Measurements from ENCODE around the gene ISM2. TPM values are rescaled to one million over a fixed set of nuclear protein-coding genes. Genes with fewer than 3 reads are reported as not detected.

ISM2 gene
- total RNA-seq, 5 donors from 2014 or later (not counting 1 experiment from before 2014, with no cell fraction given): not detected

DNA sequence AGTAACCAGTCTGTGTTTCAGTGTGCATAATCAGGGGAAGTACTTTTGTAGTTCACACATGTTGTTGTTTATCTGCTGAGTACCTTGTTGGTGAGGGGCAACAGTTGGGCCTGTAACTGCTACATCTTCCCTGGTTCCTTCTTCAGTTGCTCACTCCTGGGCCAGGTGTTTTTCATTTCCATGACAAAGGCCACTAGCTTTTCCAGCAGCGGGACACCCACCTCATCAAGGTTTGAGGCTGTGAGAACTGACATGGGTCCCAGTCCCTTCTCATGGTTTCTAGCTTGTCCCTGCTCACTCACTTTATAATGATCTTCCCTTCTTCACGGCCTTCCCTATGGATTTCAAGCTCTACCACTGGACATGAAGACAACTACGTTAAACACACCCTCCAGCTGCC is 73.8 kb downstream of the ISM2 start:
- H3K4me1 ChIP-seq (ENCODE audit: control insufficient read depth in 1 of 2, extremely low read depth in 1 of 2, insufficient read depth in 2 of 2, low read length in 2 of 2): no peaks in the 10 kb centered on the region
- no peak overlapping the region for H3K4me3 Mint-ChIP-seq
- WGBS (ENCODE audit: insufficient coverage): 100% methylated on average over 2 of the region's 3 CpGs
- H3K27ac Mint-ChIP-seq: no peak overlapping the region
- no peaks in the 10 kb centered on the region for H3K4me1 Mint-ChIP-seq
- CTCF ChIA-PET: no interaction called here
- ATAC-seq (replicated peaks in 1 of 4) (no peak), DNase-seq (no peak)
- peaks cover 4 to 12% (median 11%) of the 10 kb centered on the region in 3 donors for H3K9me3 Mint-ChIP-seq
- no peak overlapping the region for H3K4me3 ChIP-seq (ENCODE audit: control insufficient read depth in 1 of 2, extremely low read depth in 1 of 2, low read length in 1 of 2)
- no peak overlapping the region for H3K27ac ChIP-seq (ENCODE audit: low read length)
- no peaks in the 10 kb centered on the region for H3K27me3 Mint-ChIP-seq
- POLR2A ChIA-PET: no interaction called here
- no peaks in the 10 kb centered on the region for H3K9me3 ChIP-seq
- peaks cover 19 to 76% of the 10 kb centered on the region in 2 donors for H3K36me3 ChIP-seq (ENCODE audit: control insufficient read depth in 2 of 2, extremely low read depth in 1 of 2, insufficient read depth in 1 of 2, low read length in 1 of 2)
- H3K27me3 ChIP-seq (replicated peaks in 1 of 2; ENCODE audit: control insufficient read depth in 2 of 2, extremely low read depth in 1 of 2, insufficient read depth in 2 of 2, low read length in 1 of 2): no peaks in the 10 kb centered on the region
- peaks cover 89% of the 10 kb centered on the region for H3K36me3 Mint-ChIP-seq

Other genes starting within 250 kb of the ISM2 start
- gene NGB, start 227.6 kb downstream of the ISM2 start, total RNA-seq: not detected
- gene POMT2, start 177.9 kb downstream of the ISM2 start, total RNA-seq: 10 to 100 TPM; 11.4 to 14.3 (median 13.2) TPM
- gene GSTZ1, start 177.8 kb downstream of the ISM2 start, total RNA-seq: 10 to 100 TPM in 3 of 5 donors, 1 to 10 TPM in 2; 7.1 to 16.3 (median 13.6) TPM
- 1 to 10 TPM; 6.6 to 8.9 (median 7.5) TPM for gene TMED8, start 121.7 kb downstream of the ISM2 start, total RNA-seq
- gene SAMD15, start 121.4 kb downstream of the ISM2 start, total RNA-seq: under 1 TPM in 4 of 5 donors, not detected in 1; 0.15 to 0.75 (median 0.33) TPM
- gene NOXRED1, start 75.3 kb downstream of the ISM2 start, total RNA-seq: 1 to 10 TPM in 3 of 5 donors, under 1 TPM in 2; 0.33 to 1.7 (median 1.2) TPM
- 10 to 100 TPM; 15.6 to 24.1 (median 18.2) TPM for gene VIPAS39, start 41.2 kb downstream of the ISM2 start, total RNA-seq
- gene AHSA1, start 40.7 kb downstream of the ISM2 start, total RNA-seq: 100 to 1,000 TPM in 1 of 5 donors, 10 to 100 TPM in 4; 59.8 to 101 (median 88.4) TPM
- gene SPTLC2, start 117.8 kb upstream of the ISM2 start, total RNA-seq: 10 to 100 TPM; 20.8 to 33.7 (median 26.2) TPM
- gene ALKBH1, start 209.2 kb upstream of the ISM2 start, total RNA-seq: 10 to 100 TPM in 4 of 5 donors, 1 to 10 TPM in 1; 9.1 to 20.2 (median 17.9) TPM
- gene SLIRP, start 209.3 kb upstream of the ISM2 start, total RNA-seq: 10 to 100 TPM; 32.2 to 45.8 (median 40.3) TPM